ENCODE results near the gene NOC4L.
A peak's percentile ranks its signal among the peaks of the same experiment; 100 is the strongest.
"Not testable (repeated sequence)": the region's sequence is repeated elsewhere in the genome, so short reads cannot be mapped to it uniquely, and the experiment has no call there.

The NOC4L gene

GRCh38 chr12:132186857-132187620 lies 42.8 kb downstream of the NOC4L start:
- peak; percentile 14 for DNase-seq

GRCh38 chr12:132187646-132188450 lies 43.6 kb downstream of the NOC4L start:
- no peak for DNase-seq

GRCh38 chr12:132188451-132188901 lies 44.2 kb downstream of the NOC4L start:
- DNase-seq: no peak

DNA sequence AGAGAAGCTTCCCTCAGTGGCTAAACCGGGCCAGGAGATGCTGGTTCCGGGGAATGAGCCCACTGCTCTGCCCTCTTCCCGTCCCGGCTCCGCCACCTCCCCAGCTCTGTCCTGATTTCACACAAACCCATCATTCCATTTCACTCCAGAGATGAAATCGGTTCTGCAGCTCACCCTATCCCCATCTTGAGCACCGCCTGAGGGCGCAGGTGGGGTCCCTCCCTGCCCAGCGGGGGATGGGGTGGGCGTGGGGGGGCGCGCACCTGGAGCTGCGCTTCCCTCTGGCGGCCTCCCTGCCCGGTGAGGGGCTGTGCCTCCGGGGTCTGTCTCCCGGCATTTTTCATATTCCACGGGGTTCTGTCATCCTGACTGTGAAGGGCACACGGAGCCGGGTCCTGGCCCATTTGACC lies 44.7 kb downstream of the NOC4L start:
- DNase-seq: no peak

- DNase-seq: peak; percentile 96
Measured at GRCh38 chr12:132189378-132190011, 45.2 kb downstream of the NOC4L start.

- no peak for DNase-seq
Measured at GRCh38 chr12:132190012-132190755, 45.9 kb downstream of the NOC4L start.

- no peak for DNase-seq
Measured at GRCh38 chr12:132190834-132191500, 46.7 kb downstream of the NOC4L start.

DNA sequence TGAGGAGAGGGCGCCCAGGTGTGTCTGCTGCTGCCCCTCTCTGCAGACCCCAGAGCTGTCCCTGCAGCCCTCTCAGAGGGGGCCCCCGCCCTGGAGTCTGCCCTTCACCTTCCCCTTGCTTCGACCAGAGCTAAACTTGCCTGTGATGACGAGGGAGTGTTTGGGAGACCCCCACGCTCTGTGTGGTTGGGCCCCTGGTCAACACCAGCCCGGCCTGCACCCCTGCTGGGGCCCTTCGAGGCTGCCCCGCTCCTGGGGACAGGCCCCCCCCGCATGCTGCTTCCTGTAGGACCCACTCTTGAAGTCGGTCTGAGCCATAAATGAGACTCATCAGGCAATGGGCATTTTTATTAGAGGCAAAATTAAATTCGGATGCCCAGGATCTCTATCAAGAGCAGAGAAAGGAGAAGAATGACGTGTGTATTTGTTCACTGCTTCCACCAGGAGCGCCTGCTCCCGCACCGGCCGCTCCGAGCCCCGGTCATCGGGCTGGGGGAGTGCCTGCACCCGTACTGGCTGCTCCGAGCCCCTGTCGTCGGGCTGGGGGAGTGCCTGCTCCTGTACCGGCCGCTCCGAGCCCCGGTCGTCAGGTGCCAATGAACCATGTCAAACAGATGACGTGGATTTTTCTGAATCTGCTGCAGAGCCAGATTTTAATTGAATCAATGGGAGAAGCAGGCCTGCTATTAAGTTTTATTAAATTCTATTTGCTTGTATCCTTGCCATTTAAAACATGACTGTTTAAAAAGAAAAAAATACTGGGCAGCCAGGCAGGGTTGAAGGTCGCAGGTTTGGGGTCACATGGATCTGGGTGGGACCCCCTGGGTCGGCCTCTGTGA lies 47.7 kb downstream of the NOC4L start:
- no peak for DNase-seq

- DNase-seq: no peak
Measured at GRCh38 chr12:132194056-132194455, 49.8 kb downstream of the NOC4L start.

DNA sequence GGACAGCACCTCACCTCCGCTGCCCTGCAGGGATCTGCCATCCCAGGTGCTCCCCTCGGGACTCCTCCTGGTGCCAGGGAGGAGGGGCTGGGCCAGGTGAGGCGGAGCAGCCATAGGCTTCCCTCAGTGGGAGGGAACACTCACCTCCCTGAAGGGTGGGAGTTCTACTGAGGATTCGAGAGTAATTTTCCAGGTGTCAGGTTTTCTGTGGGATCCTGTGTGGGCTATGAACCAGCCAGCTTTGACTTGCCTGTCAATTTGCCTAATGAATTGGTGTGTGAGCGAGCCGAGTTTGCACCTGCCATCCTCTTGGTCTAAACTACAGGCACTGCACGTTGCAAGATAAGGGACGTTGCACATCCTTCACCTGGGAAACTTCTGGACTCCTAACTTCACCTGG lies 50.3 kb downstream of the NOC4L start:
- no peak for DNase-seq

- not testable (repeated sequence) for DNase-seq
Measured at GRCh38 chr12:132195242-132195641, 51.0 kb downstream of the NOC4L start.

- no peak for DNase-seq
Measured at GRCh38 chr12:132196038-132196872, 52.0 kb downstream of the NOC4L start.

DNA sequence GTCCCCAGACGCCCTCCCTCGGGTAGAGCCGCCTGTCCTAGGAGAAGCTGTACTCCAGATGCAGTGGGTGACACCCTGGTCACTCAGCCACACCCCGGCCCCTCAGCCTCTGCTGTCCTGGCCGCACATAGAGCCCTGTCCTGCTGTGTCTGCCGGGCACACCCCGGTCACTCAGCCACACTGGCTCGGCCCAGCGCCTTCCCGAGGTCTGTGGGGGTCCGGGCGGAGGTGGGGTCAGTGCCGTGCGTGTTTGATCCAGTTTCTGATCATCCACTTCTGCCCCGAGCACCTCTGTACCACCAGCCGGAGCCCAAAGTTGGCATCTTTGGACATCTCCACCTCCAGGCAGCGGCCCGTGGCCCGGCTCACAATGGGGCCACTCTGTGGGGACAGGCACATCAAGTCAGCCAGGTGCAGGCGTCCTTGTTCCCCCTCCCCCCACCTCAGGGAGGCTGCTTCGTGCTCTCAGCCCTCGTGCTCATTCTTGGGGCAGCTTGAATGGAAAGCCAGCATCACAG lies 52.7 kb downstream of the NOC4L start:
- no peak for DNase-seq

- DNase-seq: no peak
Measured at GRCh38 chr12:132197581-132198354, 53.5 kb downstream of the NOC4L start.

GRCh38 chr12:132199101-132199500 lies 54.8 kb downstream of the NOC4L start:
- DNase-seq: no peak

- no peak for DNase-seq
Measured at GRCh38 chr12:132199526-132200319, 55.5 kb downstream of the NOC4L start.

- no peak for DNase-seq
Measured at GRCh38 chr12:132200800-132201199, 56.5 kb downstream of the NOC4L start.

DNA sequence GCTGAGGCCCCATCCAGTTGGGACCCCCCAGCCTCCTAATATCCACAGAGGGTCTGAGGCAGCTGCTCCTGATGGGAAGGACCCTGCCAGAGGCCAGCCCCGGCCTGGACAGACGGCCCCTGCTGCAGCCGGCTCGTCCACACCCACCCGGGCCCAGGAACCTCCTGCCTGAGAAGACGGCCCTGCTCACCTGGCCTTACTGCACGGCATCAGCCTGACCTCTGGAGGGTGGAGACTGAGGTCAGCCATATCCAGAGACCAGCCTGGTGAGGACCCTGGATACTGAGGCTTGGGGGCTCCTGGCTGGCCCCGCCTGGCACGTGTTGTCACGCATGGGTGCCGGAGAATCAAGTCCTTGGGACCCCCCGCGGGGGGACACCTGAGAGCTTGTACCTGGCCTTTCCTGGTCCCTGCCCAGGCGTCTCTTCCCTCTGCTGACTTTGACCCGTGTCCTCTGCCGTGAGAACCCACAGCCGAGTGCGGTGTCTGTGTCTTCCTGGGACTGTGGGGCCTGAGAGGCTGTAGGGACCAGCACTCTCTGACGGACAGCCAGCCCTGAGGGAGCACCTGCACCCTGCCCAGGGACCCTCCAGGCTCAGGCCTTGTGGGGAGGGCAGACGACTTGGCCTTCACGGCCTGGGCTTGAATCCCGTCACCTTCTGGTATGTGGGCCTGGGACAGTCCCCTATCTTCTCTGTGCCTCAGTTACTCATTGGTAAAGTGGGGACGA lies 57.3 kb downstream of the NOC4L start:
- no peak for DNase-seq

All from activated effector memory CD4-positive, alpha-beta T cell treated with Interleukin-2 at 50 U/mL for 16 hours (primary cell).